Stimulated activated CD8-positive, alpha-beta memory T cell treated with anti-CD3 and anti-CD28 coated beads, Interleukin-15, amount 100 ng/mL, for 48 hours (primary cell): ENCODE data around the gene CSF1R.
A peak's percentile ranks its signal among the peaks of the same experiment; 100 is the strongest.

Experiments used
- DNase-seq, 2 donors: peaks; one replicate each; pipeline ENCODE4 v3.0.0-alpha.2; 2020; ENCODE audit warnings: low read depth in 2 of 2

Gene CSF1R

DNA sequence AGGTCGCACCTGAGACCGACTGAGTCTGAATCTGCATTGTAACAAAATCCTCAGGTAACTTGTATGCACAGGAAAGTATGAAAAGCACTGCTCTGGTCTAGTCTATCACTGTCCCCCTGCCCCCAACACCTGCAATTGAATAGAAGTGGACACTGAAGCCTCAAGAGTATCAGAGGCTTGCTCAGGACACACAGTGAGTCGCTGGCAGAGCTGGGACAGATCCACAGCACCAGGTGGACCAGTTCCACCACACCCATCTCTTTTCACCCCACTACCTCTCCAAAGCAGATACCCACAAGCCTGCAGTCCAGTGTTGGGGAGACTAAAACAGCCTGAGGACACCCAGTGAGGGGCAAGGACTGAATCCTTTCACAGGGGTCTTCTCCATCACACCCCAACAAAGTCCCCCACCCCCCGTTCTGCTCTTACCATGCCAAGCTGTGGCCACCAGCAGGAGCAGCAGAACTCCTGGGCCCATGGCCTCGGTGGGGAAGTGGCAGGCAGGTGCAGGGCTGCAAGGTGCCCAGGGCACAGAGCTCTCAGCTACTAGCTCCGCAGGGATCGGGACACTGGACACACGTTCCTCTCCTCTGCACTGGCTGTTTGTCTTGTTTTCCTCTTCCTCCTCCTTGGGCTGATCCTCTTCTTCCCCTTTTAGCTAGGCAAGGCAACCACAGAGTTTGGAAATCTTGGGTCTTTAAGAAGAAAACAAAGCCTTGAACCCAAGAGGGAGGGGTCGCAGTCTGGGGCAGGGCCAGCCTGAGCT, at the start of gene CSF1R:
Gene CSF1R (minus strand): TSS at position 605 of the 766 bp plus-strand sequence. CDS start 127 bp downstream, at position 478.
- DNase-seq: no peak

DNA sequence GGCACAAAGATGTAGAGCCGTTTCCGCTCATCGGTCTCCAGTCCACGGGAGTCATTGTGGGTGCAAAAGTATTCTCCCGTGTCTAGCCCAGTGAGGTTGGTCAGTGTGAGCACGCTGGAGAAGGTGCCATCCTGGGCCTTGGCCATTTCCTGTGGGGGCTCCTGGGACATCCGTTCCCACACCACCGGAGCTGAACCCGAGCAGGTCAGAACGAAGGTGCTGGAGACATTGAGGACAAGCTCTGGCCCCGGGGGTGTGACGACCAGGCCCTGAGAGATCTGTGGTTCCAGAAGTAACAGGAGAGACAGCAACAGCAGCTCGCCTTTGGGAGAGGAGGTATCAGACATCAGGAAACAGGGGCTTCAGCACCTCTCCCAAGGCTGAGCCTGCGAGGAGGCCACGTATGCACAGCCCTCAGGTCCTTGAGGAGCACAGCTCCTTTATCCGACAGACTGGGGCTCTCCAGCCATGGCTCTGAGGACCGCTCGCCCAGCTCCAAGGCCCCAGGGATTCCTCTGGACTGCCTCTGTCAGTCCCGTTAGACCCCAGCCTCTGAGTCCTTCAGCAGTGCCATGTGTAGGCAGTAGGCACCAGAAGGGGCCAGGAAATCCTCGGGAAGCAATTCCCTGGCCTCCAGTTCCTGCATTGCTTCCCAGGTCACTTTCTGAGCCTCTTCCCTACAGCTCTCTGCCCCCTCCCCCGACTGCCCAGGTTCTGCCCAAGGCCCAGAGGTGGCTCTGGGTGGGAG, 49.4 kb upstream of the CSF1R start:
- no peak for DNase-seq

DNA sequence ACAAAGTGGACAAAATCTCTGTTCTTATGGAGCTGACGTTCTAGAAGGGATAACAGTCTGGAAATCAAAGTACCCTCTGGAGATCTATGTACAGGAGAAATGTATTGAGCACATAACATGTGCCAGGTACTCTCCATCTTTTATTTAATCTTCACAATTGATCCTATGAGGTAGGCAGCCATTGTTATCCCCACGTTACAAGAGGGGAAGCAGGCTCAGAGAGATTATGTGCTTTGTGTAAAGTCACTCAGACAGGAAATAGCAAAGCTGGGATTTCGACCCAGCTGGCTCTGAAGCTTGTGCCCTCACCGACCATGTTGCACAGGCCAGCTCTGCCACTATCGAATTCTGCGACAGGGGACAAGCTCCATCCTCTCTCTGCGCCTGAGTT, 47.8 kb upstream of the CSF1R start:
- DNase-seq: no peak

DNA sequence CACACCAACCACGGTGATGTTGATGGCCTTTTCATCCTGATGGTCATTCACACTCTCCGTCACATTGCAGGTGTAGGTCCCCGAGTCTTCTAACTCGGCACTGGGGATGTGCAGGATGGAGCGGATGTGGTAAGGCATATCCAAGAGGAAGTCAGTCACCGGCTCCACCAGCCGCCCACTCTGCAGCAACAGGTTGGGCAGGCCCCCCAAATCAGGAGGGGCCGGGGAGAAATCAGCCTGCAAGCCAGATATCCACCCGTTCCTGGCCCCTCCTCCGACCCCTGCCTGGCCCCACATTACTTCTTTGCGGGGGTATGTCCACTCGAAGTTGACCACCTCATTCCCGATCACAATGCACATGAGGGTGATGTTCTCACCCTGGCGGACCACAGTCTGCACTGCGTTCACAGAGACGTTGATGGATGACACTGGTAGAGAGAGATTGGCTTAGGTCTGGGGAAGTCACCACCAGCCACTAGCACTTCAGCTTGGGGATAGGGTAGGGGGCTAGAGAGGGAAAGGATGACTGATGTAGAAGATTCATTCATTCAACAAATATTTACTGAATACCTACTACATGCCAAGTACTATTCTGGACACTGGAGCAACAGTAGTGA, 47.3 kb upstream of the CSF1R start:
- DNase-seq: no peak

DNA sequence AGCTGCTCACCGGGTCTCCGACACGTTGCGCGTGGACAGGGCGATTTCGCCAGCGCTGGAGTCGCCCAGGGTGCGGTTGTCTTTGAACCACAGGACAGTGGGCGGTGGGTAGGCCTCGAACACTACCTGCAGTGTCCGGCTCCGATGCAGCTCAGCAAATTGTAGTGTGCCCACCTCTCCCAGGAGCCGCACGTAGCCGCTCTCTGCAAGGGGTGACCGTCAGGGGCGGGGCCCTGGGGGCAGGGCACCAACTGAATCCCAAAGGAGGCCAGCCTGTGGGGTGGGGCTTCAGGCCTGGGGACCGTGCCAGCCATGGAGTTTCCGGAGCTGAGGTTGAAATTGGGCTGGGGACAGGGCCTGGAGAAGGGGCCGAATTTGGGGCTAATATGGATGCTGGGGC, 46.4 kb upstream of the CSF1R start:
- no peak for DNase-seq

DNA sequence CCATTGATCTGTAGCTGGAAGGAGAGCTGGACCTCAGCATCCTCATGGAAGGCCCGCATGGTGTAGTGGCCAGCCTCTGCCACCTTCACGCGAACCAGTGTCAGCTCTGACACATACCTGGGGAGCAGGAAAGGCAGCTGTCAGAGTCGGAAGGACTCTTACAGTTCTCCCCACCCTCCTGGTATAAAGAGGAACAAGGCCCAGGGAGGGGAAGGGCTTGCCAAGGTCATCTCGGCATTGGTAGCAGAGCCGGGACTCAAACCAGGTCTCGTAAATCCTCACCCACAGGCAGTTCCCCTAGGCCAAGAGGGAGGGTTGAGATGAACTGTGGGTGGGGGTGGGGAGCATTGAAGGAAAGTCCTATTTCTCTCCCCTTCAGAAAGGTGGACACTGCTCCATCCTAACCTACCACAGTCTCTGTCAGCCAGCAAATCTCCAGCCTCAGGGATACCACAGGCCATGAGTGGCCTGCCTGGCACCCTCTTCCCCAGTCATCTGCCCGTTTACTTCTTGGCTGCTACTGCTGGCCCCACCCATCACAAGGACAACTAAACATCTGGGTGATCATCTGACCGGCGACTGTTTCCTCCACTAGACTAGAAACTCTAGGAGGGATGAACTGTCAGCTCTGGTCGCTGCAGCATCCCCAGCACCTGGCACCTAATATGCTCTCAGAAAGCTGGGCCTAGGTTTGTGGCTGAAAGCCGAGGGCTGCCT, 45.8 kb upstream of the CSF1R start:
- no peak for DNase-seq

DNA sequence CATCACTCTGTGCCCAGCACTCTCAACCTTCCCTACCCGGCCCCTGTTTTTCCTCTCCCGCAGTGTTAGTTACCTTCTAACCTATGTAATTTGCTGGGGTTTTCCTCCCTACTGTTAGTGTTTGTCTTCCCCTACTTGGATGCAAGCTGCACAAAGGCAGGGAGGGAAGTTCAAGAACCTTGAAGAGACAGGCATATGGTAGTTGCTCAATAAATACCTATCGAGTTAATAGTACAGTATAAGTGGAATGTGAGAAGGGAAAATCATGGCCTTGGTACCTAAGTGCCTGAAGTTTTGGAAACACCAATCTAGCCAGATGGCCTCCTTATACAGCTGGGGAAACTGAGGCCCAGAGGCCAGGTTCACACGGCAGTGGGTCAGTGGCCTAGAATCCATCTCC, 45.1 kb upstream of the CSF1R start:
- no peak for DNase-seq

DNA sequence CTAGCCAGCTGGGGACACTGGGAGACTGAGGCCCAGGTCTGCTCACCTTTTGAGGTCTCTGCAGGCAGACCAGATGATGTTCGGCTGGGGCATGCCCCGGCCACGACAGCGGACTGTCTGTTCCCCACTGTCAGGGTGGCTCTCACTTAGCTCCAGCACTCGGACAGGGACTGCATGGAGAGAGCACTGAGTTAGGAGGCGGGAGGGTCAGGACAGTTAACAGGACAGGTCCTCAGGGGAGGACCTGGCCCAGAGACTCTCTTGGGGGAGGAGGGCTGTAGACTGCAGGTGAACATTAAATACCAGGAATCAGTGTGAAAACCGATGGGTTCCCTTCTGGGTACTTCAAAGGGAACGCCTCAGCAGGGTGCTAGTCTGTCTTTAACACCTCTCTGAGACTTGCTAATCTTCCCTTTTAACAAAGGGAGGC, 44.2 kb upstream of the CSF1R start:
- DNase-seq: no peak

DNA sequence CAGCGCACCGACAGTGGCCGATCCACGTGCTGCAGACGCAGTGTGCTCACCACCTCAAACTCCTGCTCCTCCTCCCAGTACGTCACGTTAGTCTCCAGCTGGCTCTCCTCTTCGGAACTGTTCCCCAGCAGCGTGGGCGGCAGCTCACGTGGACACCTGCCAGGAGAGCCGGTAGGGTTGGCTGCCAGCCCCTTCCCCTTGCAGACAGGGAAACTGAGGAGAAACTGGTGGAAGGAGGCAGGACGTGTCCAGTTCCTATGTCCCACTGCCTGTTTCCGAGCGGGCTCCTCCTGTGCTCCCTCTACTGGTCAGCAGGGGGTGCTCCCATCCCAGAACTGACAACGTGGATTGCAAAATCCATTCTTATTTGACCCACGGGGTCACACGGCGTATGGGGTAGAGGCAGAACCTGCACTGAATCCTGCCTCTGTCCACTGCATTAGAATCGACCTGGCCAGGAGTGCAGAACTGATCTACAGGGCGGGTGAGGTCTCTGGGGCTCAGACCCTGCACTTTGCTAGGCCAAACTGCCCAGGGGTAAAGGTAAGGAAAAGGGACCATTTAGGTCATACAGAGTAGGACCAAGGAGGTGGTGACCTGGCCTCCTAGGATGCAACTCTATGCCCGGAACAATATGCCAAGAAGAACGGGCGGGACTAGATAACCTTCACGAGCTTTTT, 43.6 kb upstream of the CSF1R start:
- DNase-seq: peak; percentile 25 to 28

DNA sequence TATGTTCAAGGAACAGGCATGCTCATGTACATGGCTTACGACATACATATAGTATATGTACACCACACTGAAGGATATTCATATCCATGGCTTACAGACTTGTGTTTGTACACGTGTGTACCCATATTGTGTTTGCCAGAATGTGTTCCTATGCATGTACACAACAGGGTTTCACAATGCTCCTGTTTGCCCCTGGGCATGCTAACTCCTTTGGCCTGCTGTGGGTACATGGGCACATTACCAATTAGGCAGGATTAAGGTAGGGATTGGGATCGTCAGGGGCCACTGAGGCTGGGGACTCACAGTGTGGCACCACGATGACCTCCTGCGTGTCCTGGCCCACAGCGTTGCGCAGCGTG, 43.1 kb upstream of the CSF1R start:
- DNase-seq: no peak

DNA sequence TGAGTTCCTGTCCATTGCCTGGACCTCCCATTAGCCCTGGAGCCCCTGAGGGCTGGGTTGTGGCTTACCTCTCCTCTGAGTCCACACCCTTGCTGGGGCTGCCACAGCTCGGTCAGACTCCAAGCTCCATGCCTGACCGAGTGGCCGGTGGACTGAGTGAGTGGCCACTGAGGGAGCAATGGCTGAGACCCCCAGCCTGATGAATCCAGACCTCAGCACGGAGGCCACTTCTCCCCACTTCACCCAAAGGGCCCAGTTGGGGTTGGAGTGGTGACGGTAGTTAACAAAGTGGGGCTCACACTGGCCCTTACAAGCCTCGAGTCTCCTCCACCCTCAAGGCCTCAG, 40.5 kb upstream of the CSF1R start:
- DNase-seq: no peak

DNA sequence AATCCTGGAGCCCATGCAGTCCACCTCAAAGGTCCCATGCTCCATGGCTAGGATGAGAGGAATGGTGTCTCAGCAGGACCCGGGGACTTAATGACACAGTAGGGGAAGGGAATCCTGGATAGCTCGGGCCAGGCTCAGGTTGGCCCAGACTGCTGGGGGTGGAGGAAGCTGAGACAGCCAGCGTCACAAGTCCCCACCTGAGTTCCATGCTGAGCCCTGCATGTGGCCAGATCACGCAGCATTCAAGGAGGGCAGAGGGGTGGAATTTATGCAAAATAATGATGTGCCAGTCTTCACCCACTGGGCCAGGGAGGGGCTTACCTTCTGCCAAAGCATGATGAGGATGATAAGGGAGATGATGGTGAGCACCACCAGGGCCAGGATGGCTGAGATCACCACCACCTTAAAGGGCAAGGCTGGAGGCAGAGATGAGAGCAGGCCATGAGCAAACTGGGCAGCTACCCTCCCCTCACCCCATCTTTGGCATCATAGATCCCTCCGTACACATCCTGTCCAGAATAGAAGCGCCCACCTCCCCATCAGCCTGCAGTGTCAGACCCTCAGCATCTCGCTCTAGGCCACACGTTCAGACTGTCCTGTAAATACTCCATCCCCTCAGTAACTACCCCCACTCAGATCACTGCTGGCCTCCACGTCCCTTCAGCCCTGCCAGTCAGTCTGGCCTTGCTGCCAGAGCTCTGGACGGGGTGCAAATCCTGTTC, 40.0 kb upstream of the CSF1R start:
- DNase-seq: no peak

DNA sequence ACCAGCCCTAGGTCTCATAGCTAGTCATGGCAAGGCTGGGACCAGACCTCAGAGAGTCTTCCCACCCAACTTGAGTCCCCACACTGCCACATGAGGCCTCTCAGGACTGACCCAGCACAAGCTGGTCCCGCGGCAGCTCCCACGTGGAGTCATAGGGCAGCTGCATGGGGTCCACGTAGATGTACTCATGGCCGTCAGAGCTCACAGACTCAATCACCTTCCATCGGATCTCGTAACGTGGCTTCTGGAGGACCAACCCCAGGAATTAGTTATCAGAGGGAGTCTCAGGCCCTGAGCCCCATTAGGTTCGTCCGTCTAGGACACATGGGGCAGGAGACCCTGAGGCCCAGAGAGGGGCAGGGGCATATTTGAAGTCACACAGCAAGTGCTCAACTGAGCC, 39.0 kb upstream of the CSF1R start:
- no peak for DNase-seq

DNA sequence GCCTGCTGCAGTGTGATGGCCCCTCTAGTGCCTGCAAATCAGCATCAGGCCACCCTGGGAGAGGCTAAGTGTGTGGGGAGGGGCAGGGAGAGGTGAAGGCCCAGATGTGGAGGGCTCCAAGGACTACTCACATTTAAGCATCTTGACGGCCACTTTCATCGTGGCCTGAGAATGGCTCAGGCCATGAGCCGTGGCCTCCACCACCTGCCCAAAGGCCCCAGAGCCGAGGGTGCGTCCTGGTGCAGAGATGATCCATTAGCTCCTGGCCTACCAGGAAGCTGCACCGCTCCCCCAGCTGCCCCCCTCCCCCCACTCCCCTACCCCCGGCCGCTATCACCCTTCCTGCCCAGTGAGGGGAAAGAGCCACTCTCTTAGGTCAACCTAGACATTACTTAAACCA, 38.2 kb upstream of the CSF1R start:
- DNase-seq: no peak

DNA sequence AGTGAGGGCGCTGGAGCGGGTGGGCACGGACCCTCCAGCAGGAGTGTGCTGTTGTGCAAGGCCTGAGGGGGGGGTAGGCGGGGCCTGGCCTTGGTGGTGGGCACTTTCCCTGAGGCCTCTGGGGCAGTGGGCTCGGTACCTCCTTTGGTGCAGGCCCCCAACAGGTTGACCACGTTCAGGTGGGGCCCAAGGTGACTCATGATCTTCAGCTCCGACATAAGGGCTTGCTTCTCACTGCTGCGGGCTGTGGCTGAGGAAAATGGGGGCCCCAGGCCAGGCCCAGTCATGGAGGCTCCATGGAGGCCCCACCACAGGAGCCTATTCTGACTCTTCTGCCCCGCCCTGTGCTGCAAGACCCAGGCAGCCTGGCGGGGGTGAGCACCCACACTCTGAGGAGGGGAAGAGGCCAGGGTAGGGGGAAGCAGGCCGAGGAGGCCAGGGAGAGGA, 37.8 kb upstream of the CSF1R start:
- DNase-seq: no peak

DNA sequence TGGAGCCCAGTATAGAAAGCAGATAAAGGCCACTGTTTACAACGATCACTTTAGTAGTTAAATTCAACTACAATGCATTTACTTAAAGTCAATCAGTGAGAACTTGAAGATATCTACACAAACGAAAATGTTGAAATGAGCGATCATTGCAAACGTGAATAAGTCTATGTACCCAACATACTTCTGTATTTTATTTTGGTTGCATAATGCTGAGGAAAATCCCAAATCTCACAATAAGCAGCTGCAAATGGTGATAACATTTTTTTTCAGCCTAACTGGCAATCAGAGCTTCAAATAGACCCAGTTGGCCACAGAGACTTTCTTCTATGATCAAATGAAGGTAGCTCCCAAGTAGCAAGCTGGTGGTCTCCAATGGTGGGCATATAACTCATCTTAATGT, 37.2 kb upstream of the CSF1R start:
- DNase-seq: no peak

DNA sequence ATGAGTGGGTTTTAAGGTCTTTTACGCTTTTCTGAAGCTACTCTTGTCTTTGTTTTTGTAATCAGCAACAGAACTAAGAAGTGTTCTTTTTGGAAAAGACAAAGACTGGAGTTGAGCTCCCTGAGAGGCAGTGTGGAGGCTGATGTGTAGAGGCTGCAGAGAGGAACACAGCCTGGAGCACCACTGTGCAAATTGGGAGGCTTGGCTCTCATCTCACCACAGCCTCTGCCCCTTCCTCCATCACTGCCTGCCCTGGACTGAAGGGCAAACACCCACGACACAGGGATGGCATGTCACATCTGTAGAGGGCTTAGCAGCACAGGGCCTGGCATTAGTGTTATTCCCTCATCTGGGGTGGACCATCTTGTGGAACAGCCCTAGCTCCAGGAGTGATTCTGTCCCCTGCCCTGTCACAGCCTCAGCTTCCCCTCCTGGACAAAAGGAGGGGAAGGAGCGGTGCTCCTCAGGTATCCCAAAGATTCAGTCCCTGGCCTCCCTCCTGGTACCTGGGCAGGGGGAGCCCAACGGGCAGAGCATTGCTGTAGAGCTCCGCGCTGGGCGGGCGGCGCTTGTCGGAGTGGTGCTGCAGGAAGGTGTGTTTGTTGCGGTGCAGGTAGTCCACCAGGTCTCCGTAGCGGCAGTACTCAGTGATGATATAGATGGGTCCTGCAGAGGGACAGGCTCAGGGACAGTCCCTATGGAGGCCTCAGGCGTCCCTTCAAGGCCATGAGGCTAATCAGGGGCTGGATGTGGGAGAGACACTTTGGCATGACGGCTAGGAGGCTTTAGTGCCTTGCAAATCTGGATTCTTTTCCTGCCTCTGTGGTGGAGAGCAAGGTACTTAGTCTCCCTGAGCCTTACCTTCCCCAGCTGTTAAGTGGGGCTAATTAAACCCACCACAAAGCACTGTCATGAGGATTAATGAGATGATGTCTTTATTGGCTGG, 36.5 kb upstream of the CSF1R start:
- no peak for DNase-seq

DNA sequence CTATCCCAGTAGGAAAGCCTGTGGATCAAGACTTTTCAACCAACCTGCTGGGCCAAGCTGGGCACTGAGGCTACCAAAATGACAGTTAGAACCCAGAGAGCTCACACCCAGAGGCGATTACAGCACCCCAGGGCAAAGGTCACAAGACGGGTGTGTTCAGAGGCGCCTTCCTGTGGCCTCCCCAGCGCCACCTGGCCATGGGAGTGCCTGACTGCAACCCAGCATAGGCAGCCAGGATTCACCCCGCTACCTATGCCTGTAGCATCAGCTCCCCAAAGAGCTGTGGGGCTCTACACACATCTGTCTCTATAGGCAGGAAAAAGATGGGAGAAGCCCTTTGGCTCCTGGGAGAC, 35.8 kb upstream of the CSF1R start:
- DNase-seq: peak in 1 of 2 donors; percentile 6

DNA sequence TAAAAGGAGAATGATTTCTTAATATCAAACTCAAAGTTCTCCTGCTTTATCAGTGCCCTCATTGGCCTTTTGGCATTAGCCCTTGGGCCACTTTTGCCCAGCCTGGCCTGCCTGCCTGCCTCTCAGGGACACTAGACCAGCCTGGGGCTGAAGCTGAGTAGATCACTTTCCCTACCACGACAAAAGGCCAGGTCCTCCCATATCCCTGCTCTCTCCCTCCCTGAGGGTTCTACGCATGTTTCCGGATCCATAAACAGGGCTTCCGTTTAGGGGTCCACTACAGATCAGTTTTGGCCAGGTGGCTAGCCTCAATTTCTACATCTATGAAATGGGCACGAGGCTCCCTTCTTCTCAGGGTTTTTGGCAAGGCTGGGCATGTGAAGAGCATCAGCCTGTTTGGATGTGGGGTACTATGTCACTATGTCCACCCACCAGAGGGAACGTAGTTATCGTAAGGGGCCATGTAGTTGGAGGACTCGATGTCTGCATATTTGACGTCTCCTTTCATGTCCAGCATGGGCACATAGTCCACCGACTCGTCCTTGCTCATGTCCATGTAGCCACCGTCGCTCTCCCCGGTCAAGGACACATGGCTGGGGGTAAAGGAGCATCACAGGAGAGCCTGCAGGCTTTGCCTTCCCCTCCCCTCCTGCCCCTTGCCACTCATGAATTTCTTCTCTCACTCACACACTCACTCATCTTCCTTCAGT, 35.2 kb upstream of the CSF1R start:
- no peak for DNase-seq
